IPS DF 4.7 (cell line): ENCODE results near the gene ATP11A.
"Not testable (repeated sequence)": the region's sequence is repeated elsewhere in the genome, so short reads cannot be mapped to it uniquely, and the experiment has no call there.

Experiments used
- DNase-seq: peaks from one replicate; pipeline ENCODE4 v3.0.0-alpha.2; 2013; ENCODE audit warnings: low spot score; ENCODE audit errors: extremely low read depth

ATP11A gene

DNA sequence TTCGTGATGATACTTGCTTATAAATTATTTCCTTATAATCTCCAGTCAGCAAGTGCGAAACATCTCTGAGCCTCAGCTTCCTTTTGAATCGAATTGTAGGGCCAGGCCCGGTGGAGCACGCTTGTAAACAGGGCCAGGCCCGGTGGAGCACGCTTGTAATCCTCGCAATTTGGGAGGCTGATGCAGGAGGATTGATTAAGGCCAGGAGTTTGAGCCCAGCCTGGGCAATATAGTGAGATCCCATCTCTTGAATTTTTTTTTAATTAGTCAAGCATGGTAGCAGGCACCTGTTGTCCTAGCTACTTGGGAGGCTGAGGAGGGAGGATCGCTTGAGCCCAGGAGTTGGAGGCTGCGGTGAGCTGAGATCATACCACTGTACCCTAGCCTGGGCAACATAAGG is 163.0 kb downstream of the ATP11A start:
- no peak for DNase-seq

DNA sequence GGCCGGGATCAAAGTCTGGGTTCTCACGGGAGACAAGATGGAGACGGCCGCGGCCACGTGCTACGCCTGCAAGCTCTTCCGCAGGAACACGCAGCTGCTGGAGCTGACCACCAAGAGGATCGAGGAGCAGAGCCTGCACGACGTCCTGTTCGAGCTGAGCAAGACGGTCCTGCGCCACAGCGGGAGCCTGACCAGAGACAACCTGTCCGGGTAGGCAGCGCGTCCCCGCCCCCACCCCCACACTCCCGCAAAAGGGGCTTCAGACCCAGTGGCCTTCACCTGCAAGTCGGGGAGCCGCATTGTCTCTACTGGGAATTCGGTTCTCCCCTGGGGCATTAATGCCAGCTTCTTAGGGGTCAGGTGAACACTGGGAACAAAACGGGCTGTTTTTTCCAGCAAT is 164.5 kb downstream of the ATP11A start:
- no peak for DNase-seq

DNA sequence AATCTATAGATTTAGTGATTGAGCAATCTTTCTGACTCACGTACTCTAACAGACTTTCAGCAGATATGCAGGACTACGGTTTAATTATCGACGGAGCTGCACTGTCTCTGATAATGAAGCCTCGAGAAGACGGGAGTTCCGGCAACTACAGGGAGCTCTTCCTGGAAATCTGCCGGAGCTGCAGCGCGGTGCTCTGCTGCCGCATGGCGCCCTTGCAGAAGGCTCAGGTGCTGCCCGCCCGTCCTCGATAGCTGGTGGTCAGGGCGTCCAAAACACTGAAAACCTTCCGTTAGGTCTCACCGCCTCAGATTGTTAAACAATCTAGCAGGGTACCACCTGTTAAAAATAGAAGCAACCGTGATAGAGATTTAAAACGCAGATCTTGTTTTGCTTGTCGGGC is 166.0 kb downstream of the ATP11A start:
- no peak for DNase-seq

DNA sequence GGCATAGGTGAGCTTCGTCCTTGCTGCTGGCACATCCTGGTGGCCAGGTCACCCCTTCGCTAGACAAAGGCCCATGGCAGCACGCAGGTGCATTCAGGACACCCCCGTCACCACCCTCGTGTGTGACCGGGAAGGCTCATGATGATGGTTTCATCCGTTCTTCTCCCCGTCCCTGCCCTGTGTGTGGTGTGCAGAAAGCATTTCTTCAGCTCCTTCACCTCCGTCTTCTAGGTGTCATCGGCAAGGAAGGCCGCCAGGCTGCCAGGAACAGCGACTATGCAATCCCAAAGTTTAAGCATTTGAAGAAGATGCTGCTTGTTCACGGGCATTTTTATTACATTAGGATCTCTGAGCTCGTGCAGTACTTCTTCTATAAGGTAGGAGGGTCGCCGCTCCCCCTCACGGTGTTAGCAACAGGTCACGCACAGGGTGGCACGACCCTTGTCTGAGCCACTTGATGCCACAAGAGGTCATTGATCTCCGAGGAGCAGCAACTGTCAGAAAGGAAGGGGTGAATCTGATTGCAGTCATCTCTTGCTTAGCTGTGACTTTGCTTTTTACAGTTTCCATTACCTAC is 168.2 kb downstream of the ATP11A start:
- no peak for DNase-seq

DNA sequence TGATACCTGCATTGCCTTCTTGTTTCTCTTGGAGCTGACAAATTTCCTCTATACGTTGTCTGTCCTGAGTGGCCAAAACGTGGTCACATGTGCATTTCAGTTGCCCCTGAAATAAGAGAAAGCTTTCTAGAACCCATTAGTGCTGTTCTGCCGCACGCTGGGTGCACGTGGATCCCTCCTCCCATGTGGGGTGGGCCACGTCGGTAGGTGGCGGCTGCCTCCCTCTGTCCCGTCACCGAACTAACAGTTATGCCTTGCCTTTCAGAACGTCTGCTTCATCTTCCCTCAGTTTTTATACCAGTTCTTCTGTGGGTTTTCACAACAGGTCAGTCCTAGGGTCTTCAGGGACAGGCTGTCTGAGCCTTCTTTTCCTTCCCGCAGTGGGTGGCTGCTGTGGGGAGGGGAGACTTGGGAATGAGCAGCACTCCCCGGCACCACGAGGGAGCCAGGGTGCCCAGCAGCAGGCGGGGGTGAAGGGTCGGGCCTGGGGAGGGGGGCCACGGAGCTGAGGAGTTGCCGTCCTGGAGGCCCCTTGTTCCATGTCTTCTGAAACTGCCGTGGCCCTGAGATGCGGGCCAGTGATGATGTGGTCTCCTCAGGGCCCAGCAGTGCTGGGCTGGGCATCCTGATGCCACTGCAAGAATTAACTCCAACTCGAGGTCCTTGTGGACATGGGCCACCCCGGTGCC is 169.4 kb downstream of the ATP11A start:
- DNase-seq, result no peak

DNA sequence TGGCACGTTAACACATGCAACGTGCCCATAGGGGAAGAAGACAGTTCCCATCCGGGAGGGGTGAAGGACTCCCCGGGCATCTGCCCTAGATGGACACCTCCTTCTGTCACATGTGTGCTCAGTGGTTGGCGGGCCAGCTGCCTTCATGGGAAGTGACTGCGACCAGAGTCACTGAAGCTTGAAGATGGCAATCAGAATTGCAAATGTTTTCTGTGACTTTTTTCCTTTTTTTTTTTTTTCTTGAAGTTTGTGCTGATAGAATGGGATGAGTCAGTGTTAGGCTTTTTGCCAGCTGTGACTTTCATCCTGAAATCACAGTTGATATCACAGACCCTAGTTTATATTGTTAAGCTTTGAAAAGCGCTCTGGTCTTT is 170.0 kb downstream of the ATP11A start:
- no peak for DNase-seq

DNA sequence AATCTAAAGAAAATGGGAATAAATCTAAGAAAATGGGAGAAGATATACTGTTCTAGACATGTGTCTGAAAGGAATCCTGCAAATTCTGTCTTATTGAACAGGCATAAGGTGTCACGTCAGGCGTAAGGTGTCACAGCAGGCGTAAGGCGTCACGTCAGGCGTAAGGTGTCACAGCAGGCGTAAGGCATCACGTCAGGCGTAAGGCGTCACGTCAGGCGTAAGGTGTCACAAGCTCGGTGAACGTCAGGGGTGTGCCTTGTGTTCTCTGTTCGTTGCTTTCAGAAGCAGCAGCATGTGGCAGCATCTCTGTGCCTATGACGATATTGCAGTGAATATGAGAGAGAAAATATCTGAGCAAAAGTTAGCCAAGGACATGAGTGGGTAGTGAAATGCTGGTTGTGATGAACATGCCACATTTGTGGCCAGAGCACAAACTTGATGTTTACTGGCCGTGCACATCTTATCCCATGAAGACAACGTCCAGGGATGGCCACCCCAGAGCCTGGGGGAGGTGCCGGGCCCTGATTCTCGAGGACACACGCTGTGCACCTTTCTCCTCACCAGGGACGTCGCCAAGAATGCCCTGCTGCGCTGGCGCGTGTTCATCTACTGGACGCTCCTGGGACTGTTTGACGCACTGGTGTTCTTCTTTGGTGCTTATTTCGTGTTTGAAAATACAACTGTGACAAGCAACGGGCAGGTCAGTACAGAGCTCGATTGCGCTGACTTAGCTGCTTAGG is 172.2 kb downstream of the ATP11A start:
- no peak for DNase-seq

DNA sequence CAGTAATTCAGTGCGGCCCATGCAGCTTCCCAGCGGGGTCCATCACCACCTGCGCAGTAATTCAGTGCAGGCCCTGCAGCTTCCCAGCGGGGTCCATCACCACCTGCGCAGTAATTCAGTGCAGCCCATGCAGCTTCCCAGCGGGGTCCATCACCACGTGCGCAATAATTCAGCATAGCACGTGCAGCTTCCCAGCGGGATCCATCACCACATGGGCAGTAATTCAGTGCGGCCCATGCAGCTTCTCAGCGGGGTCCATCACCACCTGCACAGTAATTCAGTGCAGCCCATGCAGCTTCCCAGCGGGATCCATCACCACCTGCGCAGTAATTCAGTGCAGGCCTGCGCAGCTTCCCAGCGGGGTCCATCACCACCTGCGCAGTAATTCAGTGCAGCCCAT is 173.5 kb downstream of the ATP11A start:
- not testable (repeated sequence) for DNase-seq

DNA sequence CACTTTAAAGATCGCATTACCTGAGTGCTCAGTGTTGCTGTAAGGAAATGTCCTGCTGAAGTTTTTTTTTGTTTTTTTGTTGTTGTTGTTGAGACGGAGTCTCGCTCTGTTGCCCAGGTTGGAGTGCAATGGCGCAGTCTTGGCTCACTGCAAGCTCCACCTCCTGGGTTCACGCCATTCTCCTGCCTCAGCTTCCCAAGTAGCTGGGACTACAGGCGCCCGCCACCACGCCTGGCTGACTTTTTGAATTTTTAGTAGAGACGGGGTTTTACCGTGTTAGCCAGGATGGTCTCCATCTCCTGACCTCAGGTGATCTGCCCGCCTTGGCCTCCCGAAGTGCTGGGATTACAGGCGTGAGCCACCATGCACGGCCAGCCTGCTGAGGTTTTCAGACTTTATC is 175.6 kb downstream of the ATP11A start:
- DNase-seq, result not testable (repeated sequence)

DNA sequence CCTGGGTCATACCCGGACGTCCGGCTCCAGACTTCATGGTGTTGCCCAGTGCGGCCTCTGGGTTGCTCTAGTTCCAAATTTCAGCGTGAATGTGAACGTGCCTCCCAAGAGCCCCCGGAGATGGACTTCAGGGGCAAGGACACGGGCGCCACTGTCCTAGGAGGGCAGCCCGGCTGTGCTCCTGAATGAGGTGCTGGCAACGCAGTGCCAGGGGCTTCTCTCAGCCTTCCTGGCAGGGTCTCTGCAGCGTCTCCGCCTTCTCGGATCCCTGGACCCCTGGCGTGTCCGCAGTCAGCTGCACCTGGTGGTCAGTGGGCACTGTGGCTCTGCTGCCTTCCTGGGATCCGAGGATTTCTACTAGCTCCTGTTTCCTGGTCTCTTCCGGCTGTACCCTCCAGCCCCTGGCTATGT is 177.5 kb downstream of the ATP11A start:
- no peak for DNase-seq

DNA sequence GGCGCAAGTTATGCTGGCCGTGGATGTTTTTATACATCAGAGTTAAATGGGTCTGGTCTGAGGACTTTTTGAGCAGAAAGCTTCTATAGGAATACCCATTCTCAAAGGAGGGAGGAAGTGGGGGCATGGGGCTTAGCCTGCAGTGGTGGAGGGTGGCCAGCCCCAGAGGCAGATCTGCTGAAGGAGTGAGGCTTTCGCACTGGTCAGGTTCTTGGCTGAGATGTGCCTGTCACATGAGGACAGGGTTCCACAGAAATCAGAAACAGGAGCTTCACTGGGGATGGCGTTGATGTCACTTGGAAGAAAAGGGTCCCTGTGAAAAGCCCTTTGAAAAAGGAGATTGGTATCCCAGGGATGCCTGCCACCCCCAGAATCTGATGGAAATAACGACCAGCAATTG is 178.5 kb downstream of the ATP11A start:
- DNase-seq, result no peak

DNA sequence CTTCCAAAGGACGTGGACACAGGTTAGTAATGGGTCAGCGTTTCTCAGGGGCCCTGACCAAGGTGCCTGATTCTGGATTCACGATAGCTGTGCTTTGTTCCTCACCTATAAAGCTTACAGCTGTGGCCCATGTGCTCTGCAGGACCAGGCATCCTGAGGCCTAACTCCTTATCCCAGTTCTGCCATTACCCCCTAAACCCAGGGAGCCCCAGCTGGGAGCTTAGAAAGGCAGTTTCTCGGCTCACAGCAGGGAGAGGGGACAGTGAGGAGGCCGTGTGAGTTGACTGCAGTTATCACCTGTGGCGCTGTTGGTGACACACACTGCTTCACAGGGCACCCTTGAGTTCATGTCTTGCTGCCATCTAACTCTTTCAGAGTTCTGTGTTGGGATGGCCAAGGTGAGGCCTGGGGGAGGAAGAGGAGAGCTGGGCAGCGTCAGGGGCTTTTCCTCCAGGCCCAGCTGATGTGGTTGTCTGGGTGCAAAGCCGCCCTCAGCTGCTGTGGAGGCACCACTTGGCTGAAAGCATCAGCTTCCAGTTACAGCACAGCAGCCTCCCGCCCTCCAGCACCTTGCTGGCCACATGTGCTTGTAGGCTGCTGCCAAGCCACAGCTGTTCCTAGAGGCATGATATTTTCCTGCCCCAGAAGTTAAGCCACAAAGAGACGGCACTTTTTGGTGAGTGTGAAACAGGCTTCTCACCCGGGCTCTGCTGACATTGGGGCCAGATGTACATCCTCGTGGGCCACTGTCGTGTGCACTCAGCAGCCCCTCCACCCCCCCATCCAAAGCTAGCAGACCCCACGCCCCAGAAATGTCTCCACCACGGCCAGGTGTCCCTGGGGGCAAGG is 179.6 kb downstream of the ATP11A start:
- DNase-seq, result no peak

DNA sequence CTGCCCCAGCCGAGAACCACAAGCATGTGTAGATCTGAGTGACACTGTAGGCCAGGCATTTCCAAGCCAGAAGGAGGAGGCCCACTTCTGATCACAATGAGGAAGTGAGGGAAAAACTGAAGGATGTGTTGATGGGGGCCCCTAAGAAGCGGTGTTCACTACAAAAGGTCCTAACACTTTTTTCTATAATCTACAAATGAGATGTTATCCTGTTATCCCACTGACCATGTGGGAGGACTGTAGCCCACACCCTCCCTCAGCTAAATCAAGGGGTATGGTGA is 180.2 kb downstream of the ATP11A start:
- no peak for DNase-seq

DNA sequence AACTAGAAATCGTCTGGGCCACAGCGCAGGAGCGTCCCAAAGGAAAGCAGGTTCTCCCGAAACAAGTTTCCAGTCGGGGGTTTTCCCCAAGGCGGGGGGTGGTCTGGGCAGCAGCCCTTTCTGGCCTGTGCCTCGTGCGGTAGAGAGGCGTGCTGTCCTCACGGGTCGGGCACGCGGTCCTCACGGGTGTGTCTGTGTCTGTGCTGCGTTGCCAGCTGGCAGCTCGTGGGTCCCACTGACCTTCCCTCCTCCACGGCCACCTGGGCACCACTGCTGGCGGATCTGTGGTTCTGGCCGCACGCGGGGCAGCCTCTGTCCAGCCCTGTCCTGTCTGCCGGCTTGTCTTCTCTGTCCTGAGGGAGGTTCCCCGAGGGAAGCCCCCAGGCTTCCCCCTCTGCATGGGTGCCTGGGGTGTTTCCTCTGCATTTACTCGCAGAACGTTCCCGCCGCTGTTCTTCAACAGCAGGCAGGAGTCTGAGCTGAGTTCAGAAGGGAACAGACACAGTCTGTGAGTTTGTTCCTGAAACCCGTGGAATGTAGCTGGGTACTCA is 181.0 kb downstream of the ATP11A start:
- no peak for DNase-seq

DNA sequence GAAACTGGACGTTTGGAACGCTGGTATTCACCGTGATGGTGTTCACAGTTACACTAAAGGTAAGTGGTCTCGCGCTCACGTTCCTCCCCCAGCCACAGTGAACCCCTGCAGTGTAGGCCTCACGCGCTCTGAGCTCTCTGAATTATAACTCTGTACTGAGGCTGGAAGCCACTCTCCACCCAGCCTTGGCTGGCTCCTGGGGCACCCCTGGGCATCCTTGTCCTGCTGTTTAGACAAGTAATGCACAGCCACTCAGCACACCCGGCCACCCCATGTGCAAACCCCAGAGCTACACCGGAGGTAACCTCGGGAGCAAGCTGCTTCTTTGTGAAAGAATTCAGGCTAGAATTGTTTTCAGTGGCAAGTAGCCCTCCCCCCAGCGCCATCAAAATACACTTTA is 181.9 kb downstream of the ATP11A start:
- no peak for DNase-seq

DNA sequence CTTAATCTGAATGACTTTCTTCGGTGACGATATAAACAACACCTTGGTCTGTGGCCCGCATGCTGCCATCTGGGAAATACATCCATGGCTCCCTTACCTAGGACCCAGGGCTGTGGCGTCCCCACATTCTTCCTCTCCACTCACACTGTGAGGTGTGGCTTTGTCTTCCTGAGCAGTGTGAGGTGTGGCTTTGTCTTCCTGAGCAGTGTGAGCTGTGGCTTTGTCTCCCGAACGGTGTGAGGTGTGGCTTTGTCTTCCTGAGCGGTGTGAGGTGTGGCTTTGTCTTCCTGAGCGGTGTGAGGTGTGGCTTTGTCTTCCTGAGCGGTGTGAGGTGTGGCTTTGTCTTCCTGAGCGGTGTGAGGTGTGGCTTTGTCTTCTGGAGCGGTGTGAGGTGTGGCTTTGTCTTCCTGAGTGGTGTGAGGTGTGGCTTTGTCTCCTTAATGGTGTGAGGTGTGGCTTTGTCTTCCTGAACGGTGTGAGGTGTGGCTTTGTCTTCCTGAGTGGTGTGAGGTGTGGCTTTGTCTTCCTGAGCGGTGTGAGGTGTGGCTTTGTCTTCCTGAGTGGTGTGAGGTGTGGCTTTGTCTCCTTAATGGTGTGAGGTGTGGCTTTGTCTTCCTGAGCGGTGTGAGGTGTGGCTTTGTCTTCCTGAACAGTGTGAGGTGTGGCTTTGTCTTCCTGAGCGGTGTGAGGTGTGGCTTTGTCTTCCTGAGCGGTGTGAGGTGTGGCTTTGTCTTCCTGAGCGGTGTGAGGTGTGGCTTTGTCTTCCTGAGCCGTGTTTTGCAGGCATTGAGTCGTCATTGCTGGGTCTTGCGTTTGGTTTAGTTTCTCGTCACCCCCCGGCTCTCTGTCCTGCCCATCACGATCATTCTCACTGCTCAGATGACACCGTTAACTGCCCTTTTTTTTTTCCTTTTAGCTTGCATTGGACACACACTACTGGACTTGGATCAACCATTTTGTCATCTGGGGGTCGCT is 183.1 kb downstream of the ATP11A start:
- DNase-seq, result not testable (repeated sequence)

DNA sequence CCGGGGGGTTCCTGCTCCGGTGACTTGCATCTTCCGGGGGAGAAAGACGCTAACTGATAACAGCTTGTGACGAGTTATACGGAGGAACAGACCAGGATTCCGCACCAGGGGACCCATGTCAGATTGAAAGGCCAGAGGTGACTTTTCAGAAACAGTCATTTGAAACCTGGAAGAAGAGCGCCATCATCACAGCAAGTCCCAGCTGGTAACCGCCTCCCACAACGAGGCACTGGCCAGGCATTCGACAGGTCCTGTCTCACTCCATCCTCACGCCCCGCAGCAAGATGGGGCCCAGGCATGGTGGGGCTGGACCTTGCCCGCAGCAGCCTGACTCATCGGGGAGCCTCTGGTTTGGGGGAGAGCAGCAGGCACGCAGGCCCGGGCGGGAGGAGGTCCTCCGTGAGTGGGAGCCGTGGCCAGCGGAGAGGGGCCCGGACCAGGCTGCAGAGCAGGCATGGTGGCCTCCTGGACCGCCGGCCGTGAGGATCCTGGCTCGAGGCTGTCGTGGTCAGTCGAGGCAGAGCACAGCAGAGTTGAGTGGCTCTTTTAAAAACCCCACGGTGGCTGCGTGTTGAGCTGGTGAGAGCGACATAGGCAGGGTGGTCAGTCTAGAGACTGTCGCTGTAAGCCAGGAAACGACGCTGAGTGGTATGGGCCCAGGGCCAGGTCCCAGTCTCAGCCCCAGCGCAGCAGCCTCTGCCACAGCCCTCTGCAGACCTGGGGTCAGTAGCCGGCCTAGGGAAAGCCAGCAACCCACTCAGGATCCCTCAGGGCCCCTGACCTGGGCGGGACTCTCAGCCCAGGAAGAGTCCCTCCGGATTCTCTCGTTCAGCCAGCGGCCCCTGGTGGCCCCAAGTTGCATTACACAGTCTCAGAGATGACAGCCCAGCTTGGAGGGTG is 184.3 kb downstream of the ATP11A start:
- no peak for DNase-seq

DNA sequence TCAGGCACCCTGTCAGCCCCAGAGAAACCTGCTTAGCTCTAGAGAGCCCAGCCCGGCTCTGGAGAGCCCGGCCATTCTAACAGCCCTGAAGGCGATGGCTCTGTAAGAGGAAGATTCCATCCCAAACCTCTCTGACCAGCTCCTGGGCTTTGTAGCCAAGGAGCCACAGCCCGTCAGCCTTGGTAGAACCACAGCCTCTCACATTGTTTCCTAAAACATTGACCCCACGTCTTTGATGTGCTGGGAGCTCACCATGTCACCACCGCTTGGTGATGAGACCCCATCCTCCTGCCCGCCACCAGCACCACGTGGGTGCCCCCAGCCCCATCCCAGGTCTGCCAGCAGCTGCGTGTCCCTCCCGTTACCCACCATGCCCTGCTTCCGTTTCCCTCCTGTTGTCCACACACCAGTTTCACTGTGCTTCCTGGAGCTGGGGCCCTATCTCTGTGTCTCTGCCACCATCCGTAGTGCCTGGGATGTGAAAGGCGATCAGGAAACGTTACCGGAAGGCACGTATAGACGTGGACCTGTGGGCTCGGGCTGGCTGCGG is 185.0 kb downstream of the ATP11A start:
- no peak for DNase-seq

DNA sequence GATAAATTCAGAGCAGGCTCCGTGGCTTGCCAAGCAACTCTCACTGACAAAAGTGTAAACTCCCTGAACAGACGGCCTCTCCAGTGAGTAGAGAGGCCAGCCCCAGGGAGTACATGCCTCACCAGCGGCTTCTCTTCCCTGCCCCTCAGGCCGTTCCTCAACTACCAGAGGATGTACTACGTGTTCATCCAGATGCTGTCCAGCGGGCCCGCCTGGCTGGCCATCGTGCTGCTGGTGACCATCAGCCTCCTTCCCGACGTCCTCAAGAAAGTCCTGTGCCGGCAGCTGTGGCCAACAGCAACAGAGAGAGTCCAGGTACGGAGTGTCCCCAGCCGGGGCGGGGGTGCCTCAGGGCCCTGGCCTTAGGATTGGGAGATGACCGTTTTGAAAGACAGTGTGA is 185.8 kb downstream of the ATP11A start:
- no peak for DNase-seq
